Stimulated activated CD4-positive, alpha-beta T cell treated with anti-CD3 and anti-CD28 coated beads, Interleukin-15, amount 100 ng/mL, for 48 hours (primary cell): ENCODE data around the gene OR6B3.
"Not testable (repeated sequence)": the region's sequence is repeated elsewhere in the genome, so short reads cannot be mapped to it uniquely, and the experiment has no call there.

ENCODE experiments used
- DNase-seq, 2 donors: peaks; one replicate each; pipeline ENCODE4 v3.0.0-alpha.2; 2020; ENCODE audit warnings: low read depth in 2 of 2

OR6B3 gene

GRCh38 chr2:240044096-240044495 lies 9.2 kb downstream of the OR6B3 start:
- DNase-seq, result not testable (repeated sequence)

- no peak for DNase-seq
These were observed 9.9 kb downstream of the OR6B3 start for GRCh38 chr2:240043279-240043989.

- DNase-seq, result no peak
These were observed 10.6 kb downstream of the OR6B3 start for GRCh38 chr2:240042740-240043139.

GRCh38 chr2:240041363-240041762 lies 12.0 kb downstream of the OR6B3 start:
- no peak for DNase-seq

GRCh38 chr2:240037358-240037757 lies 16.0 kb downstream of the OR6B3 start:
- no peak for DNase-seq

GRCh38 chr2:240033330-240033678 lies 20.0 kb downstream of the OR6B3 start:
- DNase-seq, result no peak

GRCh38 chr2:240032406-240033329 lies 20.7 kb downstream of the OR6B3 start:
- DNase-seq, result no peak

- no peak for DNase-seq
These were observed 22.8 kb downstream of the OR6B3 start, which contains the start of gene OR6B2 for GRCh38 chr2:240030379-240031094. TSS of gene OR6B2 (minus strand) at chr2:240030429. CDS start at chr2:240030429, 0 bp downstream.

- peak in 1 of 2 donors; percentile 8 for DNase-seq
These were observed 28.6 kb downstream of the OR6B3 start for GRCh38 chr2:240024766-240025165.

- no peak for DNase-seq
These were observed 29.5 kb downstream of the OR6B3 start for GRCh38 chr2:240023792-240024191.

GRCh38 chr2:240021488-240022104 lies 31.7 kb downstream of the OR6B3 start:
- peak; percentile 57 to 58 for DNase-seq

GRCh38 chr2:240018071-240018750 lies 35.1 kb downstream of the OR6B3 start:
- DNase-seq, result no peak

GRCh38 chr2:240014327-240014726 lies 39.0 kb downstream of the OR6B3 start:
- no peak for DNase-seq

GRCh38 chr2:240013343-240013742 lies 40.0 kb downstream of the OR6B3 start:
- no peak for DNase-seq

- no peak for DNase-seq
These were observed 50.3 kb downstream of the OR6B3 start for GRCh38 chr2:240002983-240003382.

GRCh38 chr2:240000671-240001070 lies 52.6 kb downstream of the OR6B3 start:
- DNase-seq, result no peak

- DNase-seq, result no peak
These were observed 55.5 kb downstream of the OR6B3 start for GRCh38 chr2:239997686-239998409.
